ENCODE measurements around the gene PCNA. TPM values are rescaled to one million over a fixed set of nuclear protein-coding genes. Genes with fewer than 3 reads are reported as not detected.

The PCNA gene
- total and polyA plus RNA-seq, 2 experiments from 2014 or later: 353 to 428 TPM

- Histone ChIP-seq H4K20me1 (replicated peaks; ENCODE audit: insufficient read depth) (no peaks in the 10 kb centered on the region), H3K27me3 (ENCODE audit: insufficient read depth) (no peaks in the 10 kb centered on the region), H3K9me2 (ENCODE audit: insufficient read depth) (no peaks in the 10 kb centered on the region), H3K4me1 (ENCODE audit: insufficient read depth) (no peaks in the 10 kb centered on the region; the same call in 1 of the 2 replicates), H3K36me3 (ENCODE audit: insufficient read depth) (no peaks in the 10 kb centered on the region), H3K27ac (ENCODE audit: low read depth) (no peak overlapping the region), H3K4me2 (no peak overlapping the region), H2AFZ (no peak overlapping the region), H3K79me2 (replicated peaks; ENCODE audit: insufficient read depth) (no peaks in the 10 kb centered on the region), H3F3A (replicated peaks; ENCODE audit: low read depth) (no peaks in the 10 kb centered on the region), H3K4me3 (no peak overlapping the region)
- Mint-ChIP-seq H3K9me3 (no peaks in the 10 kb centered on the region), H3K27ac (no peak overlapping the region), H3K27me3 (ENCODE audit: insufficient read depth, low read depth, poor library complexity) (peaks cover 5% of the 10 kb centered on the region), H3K4me3 (no peak overlapping the region), H3K4me1 (peaks cover 10% of the 10 kb centered on the region; the same call in 2 of the 3 replicates), H3K36me3 (ENCODE audit: low read depth) (no peaks in the 10 kb centered on the region)
- ATAC-seq (no peak), DNase-seq (ENCODE audit: low spot score) (no peak)
- TF ChIP-seq ZNF331 (CRISPR knock-in tag; IDR thresholded peaks at IDR 0.05; ENCODE audit: low read depth) (no peak), EZH2 (IDR thresholded peaks at IDR 0.05; ENCODE audit: low read depth, unreplicated experiment) (no peak), POLR2AphosphoS5 (IDR thresholded peaks at IDR 0.05; ENCODE audit: low read depth) (no peak), JUNB (IDR thresholded peaks at IDR 0.05; ENCODE audit: unreplicated experiment) (no peak)
- TF ChIP-seq, protein P1, sequence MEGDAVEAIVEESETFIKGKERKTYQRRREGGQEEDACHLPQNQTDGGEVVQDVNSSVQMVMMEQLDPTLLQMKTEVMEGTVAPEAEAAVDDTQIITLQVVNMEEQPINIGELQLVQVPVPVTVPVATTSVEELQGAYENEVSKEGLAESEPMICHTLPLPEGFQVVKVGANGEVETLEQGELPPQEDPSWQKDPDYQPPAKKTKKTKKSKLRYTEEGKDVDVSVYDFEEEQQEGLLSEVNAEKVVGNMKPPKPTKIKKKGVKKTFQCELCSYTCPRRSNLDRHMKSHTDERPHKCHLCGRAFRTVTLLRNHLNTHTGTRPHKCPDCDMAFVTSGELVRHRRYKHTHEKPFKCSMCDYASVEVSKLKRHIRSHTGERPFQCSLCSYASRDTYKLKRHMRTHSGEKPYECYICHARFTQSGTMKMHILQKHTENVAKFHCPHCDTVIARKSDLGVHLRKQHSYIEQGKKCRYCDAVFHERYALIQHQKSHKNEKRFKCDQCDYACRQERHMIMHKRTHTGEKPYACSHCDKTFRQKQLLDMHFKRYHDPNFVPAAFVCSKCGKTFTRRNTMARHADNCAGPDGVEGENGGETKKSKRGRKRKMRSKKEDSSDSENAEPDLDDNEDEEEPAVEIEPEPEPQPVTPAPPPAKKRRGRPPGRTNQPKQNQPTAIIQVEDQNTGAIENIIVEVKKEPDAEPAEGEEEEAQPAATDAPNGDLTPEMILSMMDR (conservative IDR thresholded peaks at IDR 0.05; ENCODE audit: low read depth in 2 of 2): no peak
These were observed 53.8 kb downstream of the PCNA start for GRCh38 chr20:5065879-5066383.

DNA sequence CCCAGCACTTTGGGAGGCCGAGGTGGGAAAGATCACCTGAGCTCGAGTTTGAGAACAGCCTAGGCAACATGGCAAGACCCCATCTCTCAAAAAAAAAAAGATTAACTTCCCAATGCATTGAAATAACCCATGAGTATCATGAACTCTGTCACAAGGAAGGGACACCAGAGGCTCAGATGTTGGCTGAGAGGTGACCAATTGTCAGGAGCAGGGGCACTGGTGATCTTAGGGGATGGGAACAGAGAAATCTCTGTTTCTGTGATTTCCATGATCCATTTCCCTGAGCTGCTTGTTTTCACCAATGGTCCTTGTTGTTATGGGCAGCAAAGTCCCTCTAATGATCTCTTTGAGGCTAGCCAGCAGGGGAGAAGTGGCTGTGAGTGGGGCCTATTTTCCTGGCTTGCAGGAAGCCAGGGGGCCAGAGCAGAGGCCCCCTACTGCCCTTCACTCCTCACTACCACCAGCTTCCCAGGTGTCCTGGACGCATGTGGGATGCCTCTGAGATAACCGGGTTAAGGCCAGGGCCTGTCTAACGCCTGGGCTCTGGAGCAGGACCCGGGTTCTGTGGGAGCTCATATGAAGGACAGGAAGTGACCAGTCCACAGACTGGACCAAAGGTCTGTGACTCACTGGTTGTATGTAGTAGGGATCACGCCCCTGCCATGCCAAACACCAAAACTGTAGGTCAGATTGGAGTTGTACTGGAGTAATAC, 54.4 kb downstream of the PCNA start:
- no peaks in the 10 kb centered on the region for H3K9me3 Mint-ChIP-seq
- H3K27ac ChIP-seq (ENCODE audit: low read depth): no peak overlapping the region
- no peaks in the 10 kb centered on the region for H3K79me2 ChIP-seq (replicated peaks; ENCODE audit: insufficient read depth)
- H3K27me3 Mint-ChIP-seq (ENCODE audit: insufficient read depth, low read depth, poor library complexity): peaks cover 5% of the 10 kb centered on the region
- ATAC-seq (no peak; the same call in 1 of the 3 replicates), DNase-seq (ENCODE audit: low spot score) (no peak)
- no peaks in the 10 kb centered on the region for H3K9me2 ChIP-seq (ENCODE audit: insufficient read depth)
- no peaks in the 10 kb centered on the region; the same call in 1 of the 2 replicates for H3K4me1 ChIP-seq (ENCODE audit: insufficient read depth)
- H3K36me3 ChIP-seq (ENCODE audit: insufficient read depth): no peaks in the 10 kb centered on the region
- no peaks in the 10 kb centered on the region for H3F3A ChIP-seq (replicated peaks; ENCODE audit: low read depth)
- no peaks in the 10 kb centered on the region for H3K36me3 Mint-ChIP-seq (ENCODE audit: low read depth)
- no peaks in the 10 kb centered on the region for H4K20me1 ChIP-seq (replicated peaks; ENCODE audit: insufficient read depth)
- no peak overlapping the region for H3K4me2 ChIP-seq
- H3K4me1 Mint-ChIP-seq: peaks cover 10% of the 10 kb centered on the region; the same call in 2 of the 3 replicates
- no peak overlapping the region for H2AFZ ChIP-seq
- no peak overlapping the region for H3K27ac Mint-ChIP-seq
- H3K4me3 ChIP-seq: no peak overlapping the region
- H3K27me3 ChIP-seq (ENCODE audit: insufficient read depth): no peaks in the 10 kb centered on the region
- H3K4me3 Mint-ChIP-seq: no peak overlapping the region
- TF ChIP-seq STAT1 (IDR thresholded peaks at IDR 0.05; ENCODE audit: unreplicated experiment) (no peak), ZNF462 (CRISPR knock-in tag; IDR thresholded peaks at IDR 0.05) (no peak), POLR2AphosphoS5 (IDR thresholded peaks at IDR 0.05; ENCODE audit: low read depth) (no peak), EZH2phosphoT487 (IDR thresholded peaks at IDR 0.05; ENCODE audit: unreplicated experiment) (no peak), JUNB (IDR thresholded peaks at IDR 0.05; ENCODE audit: unreplicated experiment) (no peak), EZH2 (IDR thresholded peaks at IDR 0.05; ENCODE audit: low read depth, unreplicated experiment) (no peak), ZNF114 (CRISPR knock-in tag; IDR thresholded peaks at IDR 0.05) (no peak)
- TF ChIP-seq, protein P1 (conservative IDR thresholded peaks at IDR 0.05; ENCODE audit: low read depth in 2 of 2): no peak
